H9 (cell line): Measurements from ENCODE around the gene LRRC71. TPM values are rescaled to one million over a fixed set of nuclear protein-coding genes. Genes with fewer than 3 reads are reported as not detected.

Experiments used
- DNase-seq: peaks from one replicate; pipeline ENCODE4 v3.0.0-alpha.2; 2017
- H2AFZ ChIP-seq: one replicate; pipeline ENCODE4 v1.6.1; 2013; ENCODE audit warnings: mild to moderate bottlenecking, low read length, control low read depth, moderate library complexity
- H2AK5ac ChIP-seq: 2 replicates; pipeline ENCODE4 v1.6.1; 2013; ENCODE audit warnings: low read length, control low read depth, mixed read lengths; ENCODE audit not compliant: insufficient read length
- H2BK120ac ChIP-seq: one replicate; pipeline ENCODE4 v1.6.1; 2013; ENCODE audit warnings: low read depth, mild to moderate bottlenecking, low read length, control low read depth, inconsistent platforms; ENCODE audit not compliant: poor library complexity, severe bottlenecking
- H2BK12ac ChIP-seq: 2 replicates; pipeline ENCODE4 v1.6.1; 2013; ENCODE audit warnings: low read length, control low read depth, mixed read lengths, low read depth; ENCODE audit not compliant: insufficient read length
- H2BK15ac ChIP-seq: 2 replicates; pipeline ENCODE4 v1.6.1; 2013; ENCODE audit warnings: low read depth, low read length, control low read depth
- H2BK20ac ChIP-seq: one replicate; pipeline ENCODE4 v1.6.1; 2013; ENCODE audit warnings: low read depth, mild to moderate bottlenecking, low read length, control low read depth, inconsistent platforms; ENCODE audit not compliant: poor library complexity, severe bottlenecking
- H2BK5ac ChIP-seq: 2 replicates; pipeline ENCODE4 v1.6.1; 2013; ENCODE audit warnings: low read length, control low read depth, mixed read lengths; ENCODE audit not compliant: insufficient read length
- H3K14ac ChIP-seq: 2 replicates; pipeline ENCODE4 v1.6.1; 2013; ENCODE audit warnings: low read length, control low read depth; ENCODE audit not compliant: insufficient read depth
- H3K18ac ChIP-seq: 2 replicates; pipeline ENCODE4 v1.6.1; 2013; ENCODE audit warnings: low read depth, mild to moderate bottlenecking, mixed read lengths, low read length, control low read depth; ENCODE audit not compliant: insufficient read length
- H3K23ac ChIP-seq: 2 replicates; pipeline ENCODE4 v1.6.1; 2013; ENCODE audit warnings: low read length, control low read depth, mixed read lengths, low read depth; ENCODE audit not compliant: insufficient read length
- H3K23me2 ChIP-seq: 2 replicates; pipeline ENCODE4 v1.6.1; 2013; ENCODE audit warnings: low read depth, mild to moderate bottlenecking, mixed read lengths, low read length, control low read depth; ENCODE audit not compliant: insufficient read length, poor library complexity, severe bottlenecking
- H3K27ac ChIP-seq: 2 replicates; pipeline ENCODE4 v1.5.1; 2013; ENCODE audit warnings: low read length, control low read depth, mixed read lengths, low read depth; ENCODE audit not compliant: insufficient read length
- H3K27me3 ChIP-seq: 2 replicates; pipeline ENCODE4 v1.6.1; 2013; ENCODE audit warnings: low read length, control low read depth, inconsistent platforms; ENCODE audit not compliant: insufficient read depth
- H3K4ac ChIP-seq: 2 replicates; pipeline ENCODE4 v1.6.1; 2013; ENCODE audit warnings: low read depth, mild to moderate bottlenecking, control low read depth, inconsistent platforms, low read length, moderate library complexity
- H3K4me1 ChIP-seq: 2 replicates; pipeline ENCODE4 v1.6.1; 2013; ENCODE audit warnings: low read length, control low read depth, inconsistent platforms; ENCODE audit not compliant: insufficient read depth
- H3K4me2 ChIP-seq: 2 replicates; pipeline ENCODE4 v1.6.1; 2013; ENCODE audit warnings: low read length, control low read depth, mixed read lengths; ENCODE audit not compliant: insufficient read length, insufficient read depth
- H3K56ac ChIP-seq: 2 replicates; pipeline ENCODE4 v1.6.1; 2013; ENCODE audit warnings: low read depth, mild to moderate bottlenecking, mixed read lengths, low read length, control low read depth; ENCODE audit not compliant: insufficient read length
- H3K79me1 ChIP-seq: 2 replicates; pipeline ENCODE4 v1.6.1; 2013; ENCODE audit warnings: low read depth, mild to moderate bottlenecking, moderate library complexity, low read length, control low read depth, inconsistent platforms; ENCODE audit not compliant: insufficient read depth, poor library complexity, severe bottlenecking
- H3K79me2 ChIP-seq: 2 replicates; pipeline ENCODE4 v1.6.1; 2013; ENCODE audit warnings: low read length, control low read depth, inconsistent platforms; ENCODE audit not compliant: insufficient read depth
- H3K9ac ChIP-seq: 2 replicates; pipeline ENCODE4 v1.6.1; 2013; ENCODE audit warnings: low read length, control low read depth, mixed read lengths; ENCODE audit not compliant: insufficient read length; ENCODE audit errors: extremely low read depth
- H3K9me3 ChIP-seq: one replicate; pipeline ENCODE4 v1.6.1; 2013; ENCODE audit warnings: low read depth, low read length, inconsistent platforms; ENCODE audit not compliant: control insufficient read depth
- H3T11ph ChIP-seq: one replicate; pipeline ENCODE4 v1.6.1; 2013; ENCODE audit warnings: mild to moderate bottlenecking, low read length, control low read depth, inconsistent platforms
- H4K20me1 ChIP-seq: one replicate; pipeline ENCODE4 v1.6.1; 2013; ENCODE audit not compliant: control insufficient read depth, insufficient read length, insufficient read depth
- H4K5ac ChIP-seq: 2 replicates; pipeline ENCODE4 v1.6.1; 2013; ENCODE audit warnings: low read depth, mild to moderate bottlenecking, mixed read lengths, low read length, control low read depth; ENCODE audit not compliant: insufficient read length
- H4K8ac ChIP-seq: replicated peaks from 2 replicates; pipeline ENCODE4 v1.6.1; 2013; ENCODE audit warnings: low read length, control low read depth, mixed read lengths, low read depth; ENCODE audit not compliant: insufficient read length
- H4K91ac ChIP-seq: 2 replicates; pipeline ENCODE4 v1.6.1; 2013; ENCODE audit warnings: low read depth, mild to moderate bottlenecking, moderate library complexity, mixed read lengths, low read length, control low read depth; ENCODE audit not compliant: insufficient read length
- H3K27ac Mint-ChIP-seq, 3 experiments: 2 replicates in 2 of 3; 3 replicates in 1 of 3; pipeline ENCODE4 v1.8.0; 2020 to 2021; ENCODE audit warnings: mixed read lengths in 3 of 3, mild to moderate bottlenecking in 1 of 3, moderate library complexity in 1 of 3
- H3K27me3 Mint-ChIP-seq: 2 replicates; pipeline ENCODE4 v1.8.0; 2021; ENCODE audit warnings: low read depth, mild to moderate bottlenecking, moderate library complexity, mixed read lengths
- H3K36me3 Mint-ChIP-seq, 3 experiments: 2 replicates in 2 of 3; 3 replicates in 1 of 3; pipeline ENCODE4 v1.8.0; 2020 to 2021; ENCODE audit warnings: low read depth in 3 of 3, mixed read lengths in 3 of 3; ENCODE audit not compliant: insufficient read depth in 1 of 3
- H3K4me1 Mint-ChIP-seq, 2 experiments: 2 replicates each; pipeline ENCODE4 v1.8.0; 2020; ENCODE audit warnings: mixed read lengths in 2 of 2
- H3K4me3 Mint-ChIP-seq, 2 experiments: 2 replicates in 1 of 2; 3 replicates in 1 of 2; pipeline ENCODE4 v1.8.0; 2020 to 2021; ENCODE audit warnings: mild to moderate bottlenecking in 2 of 2, mixed read lengths in 2 of 2, moderate library complexity in 1 of 2
- H3K9me3 Mint-ChIP-seq, 2 experiments: 2 replicates in 1 of 2; 3 replicates in 1 of 2; pipeline ENCODE4 v1.8.0; 2020; ENCODE audit warnings: mild to moderate bottlenecking in 2 of 2, mixed read lengths in 2 of 2, moderate library complexity in 1 of 2
- CTCF ChIP-seq: fragments of 200-600 bp; sonication (generic); conservative IDR thresholded peaks from 3 replicates; pipeline ENCODE4 v1.8.0; 2021; ENCODE audit warnings: antibody characterized with exemption, mild to moderate bottlenecking
- WGBS: extraction: QIAGEN DNeasy Blood & Tissue Kit; methylation state at CpG from one replicate; pipeline ENCODE4 v1.1.7; 2013; ENCODE audit warnings: missing lambda C conversion rate, low lambda C conversion rate, mixed read lengths; ENCODE audit not compliant: insufficient read length; ENCODE audit errors: extremely low coverage; 5-methylcytosine and 5-hydroxymethylcytosine counted together
- total RNA-seq: library from RNA; stranded (reverse); gene quantifications from 2 replicates; pipeline ENCODE4 v1.2.1, GENCODE V29; 2021

The LRRC71 gene
- total RNA-seq, 1 experiment from 2014 or later = not detected

GRCh38 chr1:156885314-156885713 is 35.1 kb upstream of the LRRC71 start:
- peaks cover 2% of the 10 kb centered on the region; the same call in 1 of the 2 replicates for H3K4me1 ChIP-seq
- no peak overlapping the region for H2BK12ac ChIP-seq
- H2AK5ac ChIP-seq = no peak overlapping the region
- H3K18ac ChIP-seq = no peak overlapping the region
- H3K9me3 ChIP-seq = no peaks in the 10 kb centered on the region
- Mint-ChIP-seq H3K27me3 (peaks cover 68% of the 10 kb centered on the region), H3K4me3 (no peak overlapping the region; a peak in 1 of 5 replicates), H3K27ac (peak overlapping the region in 1 of 3 experiments; percentile 38; a peak in 1 of 7 replicates), H3K4me1 (peaks cover 37 to 69% of the 10 kb centered on the region in 2 experiments), H3K36me3 (no peaks in the 10 kb centered on the region), H3K9me3 (no peaks in the 10 kb centered on the region)
- H3K79me2 ChIP-seq = no peaks in the 10 kb centered on the region
- no peak overlapping the region for H2BK120ac ChIP-seq
- no peak overlapping the region for H3K56ac ChIP-seq
- H2BK15ac ChIP-seq = no peak overlapping the region
- no CpG with 5 or more reads among the region's 1 CpG for WGBS
- DNase-seq = no peak
- no peaks in the 10 kb centered on the region for H3K79me1 ChIP-seq
- no peak overlapping the region for H3K4ac ChIP-seq
- TF ChIP-seq CTCF = no peak
- no peak overlapping the region for H3K4me2 ChIP-seq
- H2BK20ac ChIP-seq = no peak overlapping the region
- H4K5ac ChIP-seq = no peak overlapping the region
- H3K27me3 ChIP-seq = no peaks in the 10 kb centered on the region; the same call in 1 of the 2 replicates
- no peak overlapping the region for H4K91ac ChIP-seq
- H4K8ac ChIP-seq = no peak overlapping the region
- H3K27ac ChIP-seq = no peak overlapping the region
- no peak overlapping the region for H2AFZ ChIP-seq
- no peak overlapping the region for H3T11ph ChIP-seq
- no peak overlapping the region for H2BK5ac ChIP-seq
- H3K23me2 ChIP-seq = no peaks in the 10 kb centered on the region
- H3K14ac ChIP-seq = no peak overlapping the region
- no peaks in the 10 kb centered on the region for H4K20me1 ChIP-seq
- H3K23ac ChIP-seq = no peak overlapping the region
- no peak overlapping the region for H3K9ac ChIP-seq
